GM13977 (cell line): ENCODE data around the gene MAP1LC3B2.

Experiments
- DNase-seq: peaks from one replicate; pipeline ENCODE4 v3.0.0; 2012; ENCODE audit warnings: low spot score
- in situ Hi-C: fragments of 300-500 bp; cut with MboI; formaldehyde crosslinking; loops from one replicate; pipeline ENCODE4 v1.12.0; 2022; ENCODE audit warnings: low sequenced_read_pairs, low pct_unique_long_range_greater_than_20kb, mixed read lengths, inconsistent platforms; ENCODE audit not compliant: unreplicated experiment
- TF ChIP-seq, protein P1 (sequence below): IDR thresholded peaks from 2 replicates; pipeline ENCODE4 v1.5.1; 2012; ENCODE audit warnings: mild to moderate bottlenecking, control low read depth; ENCODE audit not compliant: insufficient read depth; ENCODE audit errors: extremely low read depth, missing control alignments

MAP1LC3B2 gene

GRCh38 chr12:116559162-116559935 is at the start of gene MAP1LC3B2:
Gene MAP1LC3B2, plus strand, starts transcription at chr12:116559381. Its CDS starts 16,562 bp downstream, at chr12:116575943.
- peak; percentile 81 for DNase-seq
- in situ Hi-C loops: loop anchor here (25.0 kb wide), 1 partner anchor 272 kb away; the partner anchor contains the start of gene MED13L
- TF ChIP-seq, protein P1, sequence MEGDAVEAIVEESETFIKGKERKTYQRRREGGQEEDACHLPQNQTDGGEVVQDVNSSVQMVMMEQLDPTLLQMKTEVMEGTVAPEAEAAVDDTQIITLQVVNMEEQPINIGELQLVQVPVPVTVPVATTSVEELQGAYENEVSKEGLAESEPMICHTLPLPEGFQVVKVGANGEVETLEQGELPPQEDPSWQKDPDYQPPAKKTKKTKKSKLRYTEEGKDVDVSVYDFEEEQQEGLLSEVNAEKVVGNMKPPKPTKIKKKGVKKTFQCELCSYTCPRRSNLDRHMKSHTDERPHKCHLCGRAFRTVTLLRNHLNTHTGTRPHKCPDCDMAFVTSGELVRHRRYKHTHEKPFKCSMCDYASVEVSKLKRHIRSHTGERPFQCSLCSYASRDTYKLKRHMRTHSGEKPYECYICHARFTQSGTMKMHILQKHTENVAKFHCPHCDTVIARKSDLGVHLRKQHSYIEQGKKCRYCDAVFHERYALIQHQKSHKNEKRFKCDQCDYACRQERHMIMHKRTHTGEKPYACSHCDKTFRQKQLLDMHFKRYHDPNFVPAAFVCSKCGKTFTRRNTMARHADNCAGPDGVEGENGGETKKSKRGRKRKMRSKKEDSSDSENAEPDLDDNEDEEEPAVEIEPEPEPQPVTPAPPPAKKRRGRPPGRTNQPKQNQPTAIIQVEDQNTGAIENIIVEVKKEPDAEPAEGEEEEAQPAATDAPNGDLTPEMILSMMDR: no peak

DNA sequence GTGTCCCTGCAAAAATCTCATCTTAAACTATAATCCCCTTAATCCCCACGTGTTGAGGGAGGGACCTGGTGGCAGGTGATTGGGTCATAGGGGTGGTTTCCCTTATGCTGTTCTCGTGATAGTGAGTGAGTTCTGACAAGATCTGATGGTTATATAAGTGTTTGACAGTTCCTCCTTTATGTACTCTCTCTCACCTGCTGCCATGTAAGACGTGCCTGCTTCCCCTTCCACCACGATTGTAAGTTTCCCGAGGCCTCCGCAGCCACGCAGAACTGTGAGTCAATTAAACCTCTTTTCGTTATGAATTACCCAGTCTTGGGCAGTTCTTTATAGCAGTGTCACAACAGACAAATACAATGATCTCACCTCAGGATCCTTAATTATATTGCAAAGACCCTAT is 45.2 kb upstream of the MAP1LC3B2 start:
- DNase-seq: no peak
- TF ChIP-seq, protein P1: no peak
- in situ Hi-C loops: no loop called here

- no peak for DNase-seq
- TF ChIP-seq, protein P1: no peak
- in situ Hi-C loops: no loop called here
Observed at GRCh38 chr12:116515684-116516083, 43.5 kb upstream of the MAP1LC3B2 start.

GRCh38 chr12:116516657-116517056 is 42.5 kb upstream of the MAP1LC3B2 start:
- in situ Hi-C loops: no loop called here
- TF ChIP-seq, protein P1: no peak
- no peak for DNase-seq

DNA sequence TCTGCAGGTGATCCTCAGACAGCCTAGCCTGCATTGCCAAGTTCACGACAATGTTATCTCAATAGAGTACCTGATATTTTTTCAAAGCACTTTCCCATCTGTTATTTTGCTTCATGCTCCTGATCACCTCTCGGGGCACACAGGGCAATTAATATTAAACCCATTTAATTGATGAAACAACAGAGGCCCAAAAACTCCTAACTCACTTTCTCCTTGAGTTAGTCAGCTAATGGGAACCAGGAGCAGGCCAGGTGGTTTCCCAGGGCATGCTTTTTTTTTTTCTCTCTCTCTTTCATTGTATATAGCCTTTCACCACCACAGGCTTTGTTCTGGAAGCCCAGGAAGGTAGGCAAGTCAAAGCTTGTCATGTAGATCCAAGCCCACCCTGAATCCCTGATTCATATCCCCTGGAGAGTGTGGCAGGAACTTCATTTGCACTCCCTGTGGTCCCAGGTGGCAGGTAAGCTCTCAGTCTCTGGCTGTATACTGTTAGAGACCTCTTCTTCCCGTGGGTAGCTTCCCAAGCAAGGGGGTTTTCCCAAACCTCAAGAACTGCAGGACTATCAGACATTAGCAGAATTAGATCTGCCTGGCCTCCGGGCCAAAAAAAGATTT is 41.6 kb upstream of the MAP1LC3B2 start:
- no peak for DNase-seq
- TF ChIP-seq, protein P1: no peak
- in situ Hi-C loops: no loop called here

DNA sequence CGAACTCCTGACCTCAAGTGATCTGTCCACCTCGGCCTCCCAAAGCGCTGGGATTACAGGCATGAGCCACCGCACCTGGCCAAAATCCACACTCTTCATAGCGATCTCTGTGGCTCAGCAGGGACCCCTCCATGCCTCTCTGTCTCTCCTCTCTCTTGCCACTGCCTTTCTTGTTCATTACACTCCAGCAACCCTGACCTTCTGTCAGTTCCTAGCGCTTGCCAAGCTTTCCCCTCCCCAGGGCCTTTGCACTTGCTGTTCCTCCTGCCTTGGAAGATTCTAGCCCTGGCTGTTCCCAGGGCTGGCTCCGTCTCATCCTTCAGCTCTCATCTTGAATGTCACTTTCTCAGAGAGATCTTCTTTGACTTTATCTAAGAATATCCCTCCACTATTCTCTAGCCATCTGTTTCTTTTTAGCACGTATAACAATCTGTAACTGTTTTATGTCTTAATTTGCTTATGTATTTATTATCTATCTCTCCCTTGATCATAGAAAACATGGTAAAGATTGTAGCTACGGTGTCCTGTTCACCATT is 38.9 kb upstream of the MAP1LC3B2 start:
- in situ Hi-C loops: no loop called here
- TF ChIP-seq, protein P1: no peak
- DNase-seq: no peak
